Measurements from ENCODE around the gene SERF2.

GRCh38 chr15:43800286-43801141 is 8.4 kb downstream of the SERF2 start, which contains the start of gene HYPK:
- TF ChIP-seq GATA2 (IDR thresholded peaks at IDR 0.05; ENCODE audit: low read depth, low read length), result no peak
- TF ChIP-seq GATA3 (IDR thresholded peaks at IDR 0.05; ENCODE audit: low read depth, low read length), result no peak

Data from SH-SY5Y (cell line).